Neutrophil (primary cell): ENCODE results near the gene ASAP3.
"Not testable (repeated sequence)": the region's sequence is repeated elsewhere in the genome, so short reads cannot be mapped to it uniquely, and the experiment has no call there.

Experiments used
- H3K27ac ChIP-seq: fragments of 200-600 bp; sonication (generic); 2 replicates; pipeline ENCODE4 v1.5.1; 2016; ENCODE audit warnings: mild to moderate bottlenecking, moderate library complexity
- H3K27me3 ChIP-seq: fragments of 200-600 bp; sonication (generic); 2 replicates; pipeline ENCODE4 v1.6.0; 2016; ENCODE audit warnings: mild to moderate bottlenecking
- H3K36me3 ChIP-seq: fragments of 200-600 bp; sonication (generic); 2 replicates; pipeline ENCODE4 v1.5.1; 2017
- H3K4me1 ChIP-seq, 2 experiments: fragments of 200-600 bp in 1 of 2; sonication (generic) in 1 of 2; 1 replicate in 1 of 2; 2 replicates in 1 of 2; pipeline versions ENCODE4 v1.5.1 to v1.6.1; 2013 to 2016; ENCODE audit warnings: low read depth in 1 of 2, low read length in 1 of 2, mild to moderate bottlenecking in 1 of 2, moderate library complexity in 1 of 2; ENCODE audit not compliant: control insufficient read depth in 1 of 2, insufficient read depth in 1 of 2
- H3K4me3 ChIP-seq, 2 experiments: fragments of 200-600 bp in 1 of 2; sonication (generic) in 1 of 2; 1 replicate in 1 of 2; 2 replicates in 1 of 2; pipeline ENCODE4 v1.5.1; 2013 to 2016; ENCODE audit warnings: low read depth in 1 of 2, low read length in 1 of 2, mild to moderate bottlenecking in 1 of 2, moderate library complexity in 1 of 2
- H3K9me3 ChIP-seq: fragments of 200-600 bp; sonication (generic); 2 replicates; pipeline ENCODE4 v1.5.1; 2016
- CTCF ChIP-seq: fragments of 200-600 bp; sonication (generic); IDR thresholded peaks from 2 replicates; pipeline ENCODE4 v1.5.1; 2016; ENCODE audit warnings: antibody characterized with exemption

Gene ASAP3

GRCh38 chr1:23496490-23497181, 12.7 kb upstream of the ASAP3 start:
- no peak overlapping the region for H3K4me3 ChIP-seq

GRCh38 chr1:23494836-23495235, 10.9 kb upstream of the ASAP3 start:
- H3K36me3 ChIP-seq, H3K4me3 ChIP-seq, H3K27ac ChIP-seq, H3K9me3 ChIP-seq: not testable (repeated sequence)
- Histone ChIP-seq H3K27me3 (peaks cover 45% of the 10 kb centered on the region), H3K4me1 (peaks cover 15% of the 10 kb centered on the region in 2 experiments)

More at GRCh38 chr1:23496490-23497181, 12.7 kb upstream of the ASAP3 start:
- TF ChIP-seq CTCF: no peak
- Histone ChIP-seq H3K36me3 (no peaks in the 10 kb centered on the region), H3K4me1 (peaks cover 15% of the 10 kb centered on the region in 2 experiments), H3K27ac (no peak overlapping the region), H3K27me3 (peaks cover 31% of the 10 kb centered on the region), H3K9me3 (no peaks in the 10 kb centered on the region)

- H3K9me3 ChIP-seq, H3K27ac ChIP-seq, H3K4me1 ChIP-seq, H3K36me3 ChIP-seq, H3K4me3 ChIP-seq: not testable (repeated sequence)
- H3K27me3 ChIP-seq: peaks cover 64% of the 10 kb centered on the region
These were observed 8.8 kb upstream of the ASAP3 start for GRCh38 chr1:23492776-23493175.

- Histone ChIP-seq H3K27ac (no peak overlapping the region), H3K36me3 (no peaks in the 10 kb centered on the region), H3K27me3 (peaks cover 70% of the 10 kb centered on the region), H3K9me3 (no peaks in the 10 kb centered on the region), H3K4me3 (no peak overlapping the region), H3K4me1 (peaks cover 3% of the 10 kb centered on the region in 2 experiments)
- TF ChIP-seq CTCF: no peak
These were observed 8.2 kb upstream of the ASAP3 start for GRCh38 chr1:23492132-23492720.

GRCh38 chr1:23489842-23490241, 5.9 kb upstream of the ASAP3 start:
- H3K4me1 ChIP-seq: no peaks in the 10 kb centered on the region
- H3K27me3 ChIP-seq: peaks cover 85% of the 10 kb centered on the region
- H3K36me3 ChIP-seq: no peaks in the 10 kb centered on the region
- H3K27ac ChIP-seq: no peak overlapping the region
- TF ChIP-seq CTCF: no peak
- no peak overlapping the region for H3K4me3 ChIP-seq
- no peaks in the 10 kb centered on the region for H3K9me3 ChIP-seq

- Histone ChIP-seq H3K27ac (no peak overlapping the region), H3K4me3 (no peak overlapping the region), H3K27me3 (peaks cover 99% of the 10 kb centered on the region)
These were observed 988 bp upstream of the ASAP3 start for GRCh38 chr1:23485002-23485332.

More at GRCh38 chr1:23485002-23485332, 988 bp upstream of the ASAP3 start:
- no peak for TF ChIP-seq CTCF
- H3K36me3 ChIP-seq: no peaks in the 10 kb centered on the region
- no peaks in the 10 kb centered on the region for H3K9me3 ChIP-seq
- H3K4me1 ChIP-seq: peaks cover 7% of the 10 kb centered on the region in 2 experiments
